WI38 (cell line): Measurements from ENCODE around the gene MRPS9.

Source experiments
- H3K4me3 ChIP-seq: 2 replicates; pipeline ENCODE4 v1.5.1; 2011; ENCODE audit warnings: low read depth, mild to moderate bottlenecking, control low read depth, low read length
- TF ChIP-seq, protein P1 (sequence below): IDR thresholded peaks from 2 replicates; pipeline ENCODE4 v1.5.1; 2012; ENCODE audit warnings: low read depth, mild to moderate bottlenecking, control low read depth, low read length

MRPS9 gene

GRCh38 chr2:105037572-105038382 is at the start of gene MRPS9:
Gene MRPS9, plus strand, starts transcription at chr2:105038069. Its CDS starts 24 bp downstream, at chr2:105038093.
- TF ChIP-seq, protein P1, sequence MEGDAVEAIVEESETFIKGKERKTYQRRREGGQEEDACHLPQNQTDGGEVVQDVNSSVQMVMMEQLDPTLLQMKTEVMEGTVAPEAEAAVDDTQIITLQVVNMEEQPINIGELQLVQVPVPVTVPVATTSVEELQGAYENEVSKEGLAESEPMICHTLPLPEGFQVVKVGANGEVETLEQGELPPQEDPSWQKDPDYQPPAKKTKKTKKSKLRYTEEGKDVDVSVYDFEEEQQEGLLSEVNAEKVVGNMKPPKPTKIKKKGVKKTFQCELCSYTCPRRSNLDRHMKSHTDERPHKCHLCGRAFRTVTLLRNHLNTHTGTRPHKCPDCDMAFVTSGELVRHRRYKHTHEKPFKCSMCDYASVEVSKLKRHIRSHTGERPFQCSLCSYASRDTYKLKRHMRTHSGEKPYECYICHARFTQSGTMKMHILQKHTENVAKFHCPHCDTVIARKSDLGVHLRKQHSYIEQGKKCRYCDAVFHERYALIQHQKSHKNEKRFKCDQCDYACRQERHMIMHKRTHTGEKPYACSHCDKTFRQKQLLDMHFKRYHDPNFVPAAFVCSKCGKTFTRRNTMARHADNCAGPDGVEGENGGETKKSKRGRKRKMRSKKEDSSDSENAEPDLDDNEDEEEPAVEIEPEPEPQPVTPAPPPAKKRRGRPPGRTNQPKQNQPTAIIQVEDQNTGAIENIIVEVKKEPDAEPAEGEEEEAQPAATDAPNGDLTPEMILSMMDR: no peak
- peak within 1 kb of the TSS; percentile 99 for H3K4me3 ChIP-seq

DNA sequence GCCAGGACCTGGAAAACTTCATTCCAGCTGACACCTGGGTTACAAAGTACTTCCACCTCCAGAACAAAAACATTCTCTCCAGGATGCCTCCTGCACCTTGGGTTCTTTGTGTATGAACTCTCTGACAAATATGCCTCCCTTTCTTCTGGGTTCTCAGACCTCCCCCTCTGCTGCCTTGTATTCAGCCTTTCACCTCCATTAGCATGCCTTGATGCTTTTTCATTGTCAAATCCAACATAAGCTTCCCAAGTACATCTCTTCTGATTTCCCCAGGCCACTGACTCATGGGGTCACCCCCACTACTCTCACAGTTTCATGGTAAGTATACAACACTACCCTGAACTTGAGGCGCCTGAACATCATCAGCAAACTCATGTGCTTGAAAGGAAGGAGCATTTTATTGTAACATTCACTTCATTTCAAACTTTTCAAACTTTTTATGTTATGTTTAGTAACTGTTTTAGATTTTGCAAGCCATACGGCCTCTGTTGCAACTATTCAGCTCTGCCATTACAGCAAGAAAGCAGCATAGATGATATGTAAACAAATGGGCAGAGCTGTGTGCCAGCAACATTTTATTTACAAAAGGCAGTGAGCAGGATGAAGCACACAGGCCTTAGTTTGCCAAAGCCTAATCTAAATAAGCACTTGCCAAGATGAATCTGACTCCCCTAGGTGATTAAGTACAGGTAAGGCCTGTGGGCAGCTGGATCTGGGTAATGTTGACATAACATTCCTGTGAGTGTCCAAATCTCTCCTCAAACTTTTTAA is 32.5 kb upstream of the MRPS9 start:
- no peak overlapping the region for H3K4me3 ChIP-seq
- TF ChIP-seq, protein P1: no peak

- no peak overlapping the region for H3K4me3 ChIP-seq
- TF ChIP-seq, protein P1: no peak
These were observed 30.5 kb upstream of the MRPS9 start for GRCh38 chr2:105007367-105007766.

DNA sequence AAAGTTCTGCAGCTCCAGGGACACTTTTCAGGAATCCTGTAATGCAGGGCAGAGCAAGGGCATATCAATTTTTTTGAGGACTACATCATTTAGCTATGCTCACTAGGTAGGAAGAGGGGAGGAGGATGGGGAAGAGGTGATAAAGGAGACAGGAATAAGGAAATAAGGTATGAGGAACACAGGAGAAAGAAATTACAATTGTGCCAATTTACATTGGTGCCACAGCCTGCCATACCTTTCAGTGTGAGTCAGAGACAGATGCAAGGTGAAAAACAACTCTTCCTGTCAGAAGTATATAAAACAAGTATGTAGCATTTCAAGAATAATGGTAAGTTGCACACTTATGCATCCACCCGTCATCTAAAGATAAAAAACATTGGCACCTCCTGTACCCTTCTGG is 5.4 kb upstream of the MRPS9 start:
- TF ChIP-seq, protein P1: no peak
- no peak overlapping the region for H3K4me3 ChIP-seq

DNA sequence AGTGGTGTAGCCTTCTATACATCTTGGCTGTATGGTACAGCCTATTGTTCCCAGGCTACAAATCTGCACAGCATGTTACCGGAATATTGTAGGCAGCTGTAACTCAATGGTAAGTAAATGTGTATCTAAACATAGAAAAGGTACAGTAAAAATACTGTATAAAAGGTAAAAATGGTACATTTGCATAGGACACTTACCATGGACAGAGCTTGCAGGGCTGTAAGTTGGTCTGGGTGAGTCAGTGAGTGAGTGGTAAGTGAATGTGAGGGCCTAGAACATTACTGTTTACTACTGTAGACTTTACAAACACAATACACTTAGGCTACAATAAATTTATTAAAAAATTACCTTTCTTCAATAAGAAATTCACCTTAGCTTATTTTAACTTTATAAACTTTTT is 3.7 kb upstream of the MRPS9 start:
- TF ChIP-seq, protein P1: no peak
- H3K4me3 ChIP-seq: no peak overlapping the region

DNA sequence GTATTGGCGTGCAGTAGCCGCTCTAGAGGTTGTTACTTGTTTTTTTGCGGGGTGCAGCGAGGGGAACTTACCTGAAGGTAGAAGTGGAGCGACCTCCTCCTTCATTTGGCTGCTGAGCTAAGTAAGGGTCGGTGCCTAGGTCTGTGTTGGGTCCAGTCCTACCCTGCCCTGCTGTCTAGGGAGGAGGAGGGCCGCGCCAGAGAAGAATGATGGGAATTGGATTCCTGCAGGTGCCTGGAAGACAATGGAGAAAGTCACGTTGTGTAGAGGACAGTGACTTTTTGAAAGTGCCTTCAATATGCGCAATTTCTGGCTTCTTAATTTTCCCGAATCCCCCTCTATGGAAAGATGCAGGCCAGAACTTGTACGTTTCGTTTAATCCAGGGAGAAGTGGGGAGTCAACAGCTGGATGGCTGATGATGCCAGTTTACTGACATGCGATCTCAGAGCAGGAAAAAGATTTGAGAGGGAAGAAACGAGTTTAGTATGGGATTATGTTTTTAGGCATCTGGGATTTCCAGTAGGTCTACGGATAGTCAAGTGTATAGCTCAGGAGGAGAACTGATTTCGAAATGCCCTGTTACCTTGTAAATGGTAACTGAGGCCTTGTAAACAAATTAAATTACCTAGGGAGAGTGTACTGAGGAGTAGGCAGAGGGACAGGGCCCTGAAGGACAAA is 653 bp downstream of the MRPS9 start:
- TF ChIP-seq, protein P1: no peak
- peak overlapping the region; percentile 99 for H3K4me3 ChIP-seq
